GM18502 (cell line): ENCODE results near the gene BPI.
"Not testable (repeated sequence)": the region's sequence is repeated elsewhere in the genome, so short reads cannot be mapped to it uniquely, and the experiment has no call there.

Experiments used
- ATAC-seq: cut with Tn5 transposase; IDR thresholded peaks from one replicate; pipeline ENCODE4 v1.9.1; 2021; ENCODE audit warnings: mild to moderate bottlenecking; ENCODE audit not compliant: unreplicated experiment, poor library complexity

Gene BPI

DNA sequence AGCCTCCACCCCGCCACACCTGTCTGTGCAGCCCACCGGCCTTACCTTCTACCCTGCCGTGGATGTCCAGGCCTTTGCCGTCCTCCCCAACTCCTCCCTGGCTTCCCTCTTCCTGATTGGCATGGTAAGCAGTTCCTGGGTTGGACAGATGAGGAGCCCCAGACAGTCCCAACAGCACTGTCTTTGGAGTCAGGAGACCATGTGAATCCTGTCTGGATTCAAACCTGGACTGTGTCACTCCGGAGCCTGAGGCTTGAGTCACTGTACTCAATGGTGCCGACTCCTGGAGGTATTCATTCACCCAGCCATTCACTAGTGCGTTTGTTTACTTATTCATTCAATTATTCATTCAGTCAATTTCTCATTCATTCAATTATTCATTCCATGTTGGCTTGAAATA, 22.4 kb downstream of the BPI start:
- no peak for ATAC-seq

DNA sequence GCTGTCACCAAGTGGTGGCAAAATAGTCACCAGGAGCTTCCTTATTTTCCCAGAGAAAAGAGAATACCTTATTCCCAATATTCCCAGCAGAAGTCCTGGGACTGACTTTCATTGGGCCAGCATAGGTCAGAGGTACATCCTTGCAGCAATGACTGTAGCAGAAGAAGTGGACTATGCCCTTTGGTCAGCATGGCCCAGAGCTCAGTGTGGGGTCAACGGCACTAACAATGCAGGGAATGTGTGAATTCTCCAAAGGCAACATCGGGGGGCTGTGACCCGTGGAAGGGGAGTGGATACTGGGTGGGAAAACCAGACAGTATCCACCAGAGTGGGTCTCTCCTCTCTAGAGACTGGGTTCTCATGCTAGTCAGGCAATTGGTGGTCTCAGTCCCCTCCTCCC, 26.7 kb downstream of the BPI start:
- ATAC-seq: no peak

DNA sequence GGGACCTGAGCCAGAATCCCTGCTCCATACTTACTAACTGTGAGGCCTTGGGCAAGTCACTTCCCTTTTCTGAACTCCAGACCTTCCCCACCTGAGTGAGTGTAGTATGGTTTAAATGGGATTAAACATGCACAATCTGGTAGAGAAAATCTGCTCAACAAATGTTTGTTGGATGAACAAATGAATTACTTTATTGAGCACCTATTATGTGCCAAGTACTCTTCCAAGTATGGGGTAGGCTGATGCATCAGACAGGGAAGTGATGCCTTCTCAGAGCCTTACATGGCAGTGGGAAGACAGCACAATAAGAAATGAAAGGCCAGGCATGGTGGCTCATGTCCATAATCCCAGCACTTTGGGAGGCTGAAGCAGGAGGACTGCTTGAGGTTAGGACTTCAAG, 27.3 kb downstream of the BPI start:
- no peak for ATAC-seq

DNA sequence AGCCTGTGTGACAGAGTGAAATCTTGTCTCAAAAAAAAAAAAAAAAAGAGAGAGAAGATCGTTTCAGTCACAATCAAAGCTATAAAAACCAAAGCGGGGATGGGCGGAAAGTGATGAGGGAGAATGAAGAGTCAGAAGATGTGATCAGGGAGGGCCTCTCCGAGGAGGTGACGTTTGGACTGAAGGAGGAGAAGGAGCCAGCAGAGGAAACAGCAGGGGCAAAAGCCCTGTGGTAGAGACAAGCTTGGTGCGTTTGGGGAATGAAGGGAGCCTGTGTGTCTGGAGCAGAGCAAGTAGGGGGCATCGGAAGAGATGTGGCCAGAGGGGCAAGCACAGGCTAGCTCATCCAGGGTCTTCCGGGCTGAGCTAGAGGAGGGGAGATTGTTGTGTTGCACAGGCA, 27.9 kb downstream of the BPI start:
- no peak for ATAC-seq

DNA sequence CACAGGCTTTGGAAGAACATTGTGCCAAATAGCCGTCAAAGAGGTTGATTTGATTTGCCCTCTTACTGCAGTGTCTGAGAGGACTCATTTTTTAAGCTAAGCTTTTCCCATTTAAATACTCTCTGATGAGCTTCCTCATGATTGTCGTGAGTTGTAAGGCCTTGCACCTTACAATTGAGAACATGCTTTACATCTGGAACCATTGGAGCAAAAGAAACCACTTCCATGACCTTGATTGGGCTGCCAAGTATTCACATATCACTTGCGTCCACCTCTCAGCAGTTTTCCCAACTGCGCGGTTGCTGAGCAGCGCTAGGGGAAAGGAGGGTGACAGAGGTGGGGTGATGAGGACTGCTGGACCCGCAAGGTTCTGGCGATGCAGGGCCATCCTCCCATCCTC, 30.1 kb downstream of the BPI start:
- no peak for ATAC-seq

DNA sequence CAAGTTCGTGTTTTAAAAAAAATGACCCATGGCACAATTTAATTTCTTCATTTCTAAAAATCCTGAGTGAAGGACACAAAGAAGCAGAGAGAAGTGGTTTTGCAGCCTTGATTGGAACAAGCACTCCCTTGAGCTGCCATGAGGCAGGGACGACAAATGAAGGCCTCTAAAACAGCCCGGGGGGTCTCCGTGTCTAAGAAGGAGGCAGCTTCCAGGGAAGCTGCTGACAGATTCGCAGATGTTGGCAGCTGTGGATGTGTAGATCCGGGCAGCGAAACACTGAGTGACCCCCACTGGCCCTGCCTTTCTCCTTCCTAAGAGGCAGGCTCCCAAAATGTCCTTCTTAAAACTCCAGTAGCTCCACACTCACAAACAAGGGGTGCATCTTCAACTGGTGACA, 32.8 kb downstream of the BPI start:
- no peak for ATAC-seq

DNA sequence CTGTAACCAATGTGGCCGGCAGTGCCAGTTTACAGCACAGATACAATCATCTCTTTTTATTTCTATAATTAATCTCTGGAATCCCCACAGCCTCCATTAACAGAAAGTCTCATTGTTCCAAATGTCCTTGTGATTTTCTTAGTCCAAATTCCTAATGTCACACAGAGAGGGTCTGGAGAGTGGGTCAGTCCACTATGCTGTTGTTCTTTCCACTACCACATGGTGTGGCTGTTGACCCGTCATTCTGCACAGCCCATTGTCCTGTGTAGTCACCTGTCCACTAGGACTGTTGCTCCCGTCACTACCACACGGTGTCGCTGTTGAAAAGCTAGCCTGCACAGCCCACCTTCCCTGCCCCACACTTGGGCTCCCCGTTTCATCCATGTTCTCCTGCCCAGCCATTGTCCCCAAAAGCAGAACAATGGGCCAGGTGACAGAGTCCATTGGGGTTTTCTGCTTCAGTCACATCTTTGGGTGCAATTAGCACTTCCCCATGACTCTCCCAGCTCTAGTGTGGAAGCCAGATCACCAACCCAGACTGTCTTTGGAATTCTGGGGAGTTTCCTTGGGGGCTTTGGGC, 33.7 kb downstream of the BPI start:
- no peak for ATAC-seq

DNA sequence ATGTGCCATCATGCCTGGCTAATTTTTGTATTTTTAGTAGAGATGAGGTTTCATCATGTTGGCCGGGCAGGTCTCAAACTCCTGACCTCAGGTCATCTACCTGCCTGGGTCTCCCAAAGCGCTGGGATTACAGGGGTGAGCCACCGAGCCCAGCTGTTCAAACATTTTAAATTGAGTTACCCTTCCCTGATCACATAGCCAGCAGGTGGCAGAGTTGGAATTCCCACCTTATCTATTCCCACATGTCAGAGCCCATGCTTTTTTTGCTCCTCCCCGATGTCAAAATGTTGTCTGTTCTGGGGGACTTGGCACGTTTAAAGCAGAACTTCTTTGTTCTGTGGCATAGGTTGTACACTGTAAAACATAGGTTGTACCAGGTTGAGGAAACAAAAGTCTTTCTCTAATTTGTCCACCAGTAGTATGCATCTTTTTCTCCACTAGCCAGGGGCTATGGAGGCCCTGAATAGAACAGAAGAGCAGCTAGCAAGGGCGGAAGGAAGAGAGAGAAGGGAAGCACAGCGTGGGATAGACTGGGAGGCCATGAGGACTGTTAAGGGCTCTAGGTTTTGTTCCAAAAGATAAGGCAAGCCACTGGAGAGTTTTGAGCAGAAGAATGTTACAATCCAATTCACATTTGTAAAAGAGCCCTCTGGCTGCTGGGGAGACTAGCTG, 35.0 kb downstream of the BPI start:
- ATAC-seq: no peak

DNA sequence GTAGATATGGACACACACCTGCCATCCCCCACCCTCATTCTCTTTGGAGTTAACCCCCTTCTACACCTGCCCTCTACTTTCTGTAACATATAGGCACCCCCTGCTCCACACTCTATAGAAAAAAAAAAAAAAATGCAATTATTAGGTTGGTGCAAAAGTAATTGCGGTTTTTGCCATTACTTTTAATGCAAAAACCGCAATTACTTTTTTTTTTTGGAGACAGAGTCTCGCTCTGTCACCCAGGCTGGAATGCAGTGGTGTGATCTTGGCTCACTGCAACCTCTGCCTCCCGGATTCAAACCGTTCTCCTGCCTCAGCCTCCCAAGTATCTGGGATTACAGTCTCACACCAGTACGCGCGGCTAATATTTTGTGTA, 35.6 kb downstream of the BPI start:
- not testable (repeated sequence) for ATAC-seq

DNA sequence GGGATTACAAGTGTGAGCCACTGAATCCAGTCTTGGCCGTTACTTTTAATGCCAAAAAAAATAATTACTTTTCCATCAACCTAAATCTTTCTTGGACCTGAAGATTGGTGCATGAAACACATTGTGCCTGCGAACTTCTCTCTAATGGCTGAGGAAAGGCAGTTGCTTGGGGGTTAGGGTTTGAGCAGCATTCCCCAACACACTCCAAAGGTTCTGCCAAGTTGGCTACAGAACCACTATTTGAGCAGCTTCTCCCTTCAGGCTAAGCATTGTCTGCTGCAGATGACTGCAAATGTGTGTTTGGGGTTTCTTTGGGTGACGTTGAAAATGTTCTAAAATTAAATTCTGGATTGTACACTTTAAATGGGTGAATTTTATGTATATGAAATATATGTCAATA, 36.0 kb downstream of the BPI start:
- no peak for ATAC-seq

DNA sequence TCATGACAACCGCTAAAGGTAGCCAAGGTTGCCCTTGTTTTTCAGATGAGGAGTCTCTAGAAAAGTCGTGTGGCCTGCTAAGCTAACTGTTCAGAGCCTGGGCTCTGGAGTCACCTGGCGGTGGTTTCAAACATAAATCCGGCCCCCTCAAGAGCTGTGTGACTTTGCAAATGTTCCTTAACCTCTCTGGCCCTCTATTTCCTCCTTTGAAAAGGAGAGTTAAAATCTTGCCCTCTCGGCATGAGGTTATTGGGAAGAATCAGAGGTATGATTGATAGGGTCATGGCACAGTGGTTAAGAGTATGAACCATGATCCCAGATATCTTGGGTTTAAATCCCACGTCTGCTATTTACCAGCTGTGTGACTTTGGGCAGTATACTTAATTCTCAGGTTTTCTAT, 36.7 kb downstream of the BPI start:
- ATAC-seq: no peak

DNA sequence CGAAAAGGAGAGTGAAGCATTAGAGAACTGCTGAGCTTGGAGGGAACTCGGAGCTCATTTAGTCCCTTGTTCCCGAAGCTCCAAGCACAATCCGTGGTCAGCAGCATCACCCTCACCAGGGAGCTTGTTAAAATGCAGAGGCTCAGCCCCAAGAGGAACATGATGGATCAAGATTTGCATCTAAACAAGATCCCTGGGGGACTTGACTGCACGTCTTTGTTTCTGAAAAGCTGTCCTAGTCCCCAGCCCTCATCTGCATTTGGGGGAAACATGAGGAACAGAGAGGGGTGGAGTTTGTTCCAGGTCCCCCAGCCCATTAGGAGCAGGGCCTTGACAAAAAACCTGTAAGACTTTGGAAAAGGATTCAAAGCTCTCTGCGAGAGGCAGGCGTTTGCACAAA, 38.3 kb downstream of the BPI start:
- no peak for ATAC-seq

DNA sequence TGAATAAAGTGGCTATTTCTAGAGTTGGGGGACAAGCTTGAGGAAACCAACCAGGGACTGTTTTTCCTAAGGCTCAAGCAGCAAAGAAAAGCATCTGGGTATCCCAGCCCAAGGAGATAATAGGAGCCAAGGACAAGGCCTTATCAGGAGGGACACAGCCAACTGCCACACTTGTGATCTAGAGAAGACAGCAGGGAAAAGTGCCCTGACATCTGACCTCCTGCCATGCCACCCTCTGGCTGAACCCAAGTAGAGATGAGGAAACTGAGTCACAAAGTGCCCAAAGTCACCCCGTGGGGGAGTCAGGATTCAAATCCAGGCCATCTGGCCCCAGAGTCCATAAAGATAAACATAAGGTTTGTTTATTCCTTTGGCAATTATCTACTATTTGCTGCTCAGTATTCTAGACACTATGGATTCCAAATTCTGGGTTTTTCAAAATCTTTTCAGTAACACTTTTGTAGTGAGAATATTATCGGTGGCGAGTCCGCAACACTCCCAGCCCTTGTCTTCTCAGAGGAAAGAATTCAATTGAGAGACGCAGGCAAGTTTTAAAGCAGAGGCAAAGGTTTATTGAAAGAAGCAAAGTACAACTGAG, 38.9 kb downstream of the BPI start:
- no peak for ATAC-seq

DNA sequence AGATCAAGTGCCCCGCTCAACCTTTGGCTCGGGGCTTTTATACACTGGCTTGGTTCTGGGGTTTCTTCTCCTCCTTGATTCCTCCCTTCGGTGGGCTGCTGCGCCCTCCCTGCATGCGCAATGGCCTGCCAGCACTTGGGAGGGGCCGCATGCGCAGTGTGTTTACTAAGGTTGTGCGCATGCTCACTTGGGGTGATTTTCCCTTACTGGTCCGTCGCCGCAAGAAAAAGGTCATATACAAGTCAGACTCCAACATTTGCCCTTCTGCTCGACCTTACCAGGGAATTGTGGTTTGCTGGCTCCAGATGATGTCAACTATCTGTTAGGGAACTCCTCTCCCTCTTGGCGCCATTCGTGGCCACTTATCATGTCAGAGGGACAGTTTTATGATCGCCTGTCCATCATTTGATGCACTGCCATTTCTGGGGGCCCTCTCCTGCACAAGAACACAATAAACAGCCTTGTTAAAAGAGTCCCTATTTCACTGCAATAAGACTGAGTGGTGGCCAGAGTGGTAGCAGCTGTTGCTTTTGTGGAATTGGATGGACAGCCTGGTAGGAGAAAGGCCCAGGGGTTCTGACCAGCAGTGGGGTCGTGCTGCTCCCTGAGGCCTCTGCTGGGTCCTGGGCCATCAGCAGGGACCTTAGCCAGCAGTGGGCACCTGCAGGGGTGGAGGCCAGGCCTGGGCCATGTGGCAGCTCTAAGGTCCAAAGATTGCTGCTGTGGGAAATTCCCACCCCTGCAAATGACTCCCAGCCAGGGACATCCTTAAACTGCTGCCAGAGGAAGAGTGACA, 39.6 kb downstream of the BPI start:
- ATAC-seq: no peak

DNA sequence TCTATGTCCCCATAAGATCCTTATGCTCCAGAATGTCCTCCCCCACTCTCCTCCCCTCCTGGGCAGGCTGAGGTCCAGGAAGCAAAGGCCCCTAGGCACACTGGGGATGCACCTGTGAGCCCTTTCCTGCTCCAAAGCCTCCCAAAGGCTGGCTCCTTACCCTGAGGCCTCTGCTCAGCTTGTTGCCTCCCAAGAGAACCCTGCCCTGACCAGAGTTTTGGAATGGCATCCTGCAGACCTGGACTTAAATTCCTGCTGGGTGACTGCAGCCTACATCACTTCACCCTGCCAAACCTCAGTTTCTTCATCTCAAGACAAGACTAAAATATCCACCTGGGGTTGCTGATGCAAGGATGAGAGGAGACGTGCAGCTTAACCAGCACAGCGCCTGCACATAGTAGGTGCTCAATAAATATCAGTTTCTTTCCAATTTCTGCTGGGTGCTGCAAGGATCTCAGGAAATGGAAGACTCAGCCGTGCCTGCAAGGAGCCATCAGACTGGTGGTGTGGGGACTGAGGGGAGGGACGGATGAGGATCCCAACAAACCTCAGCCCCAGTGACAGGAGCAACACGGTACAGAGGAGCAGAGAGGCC, 40.2 kb downstream of the BPI start:
- no peak for ATAC-seq

DNA sequence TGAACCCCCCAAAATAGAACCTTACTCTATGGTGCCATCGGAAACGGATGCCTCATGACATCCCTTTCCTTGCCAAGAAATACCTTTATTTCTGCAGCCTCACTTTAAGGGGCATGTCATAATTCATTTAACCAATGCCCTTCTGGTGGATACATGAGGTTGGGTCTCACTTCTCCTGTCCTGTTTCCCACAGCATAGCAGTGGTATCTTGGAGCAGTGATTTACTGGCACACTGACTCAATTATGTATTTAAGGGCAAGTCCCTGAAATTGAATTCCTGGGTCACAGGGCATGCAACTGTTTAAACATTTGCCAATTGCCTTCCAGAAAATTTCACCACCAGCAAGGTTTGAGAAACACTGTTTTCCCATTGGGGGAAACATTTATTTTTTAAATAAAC, 41.7 kb downstream of the BPI start:
- no peak for ATAC-seq

DNA sequence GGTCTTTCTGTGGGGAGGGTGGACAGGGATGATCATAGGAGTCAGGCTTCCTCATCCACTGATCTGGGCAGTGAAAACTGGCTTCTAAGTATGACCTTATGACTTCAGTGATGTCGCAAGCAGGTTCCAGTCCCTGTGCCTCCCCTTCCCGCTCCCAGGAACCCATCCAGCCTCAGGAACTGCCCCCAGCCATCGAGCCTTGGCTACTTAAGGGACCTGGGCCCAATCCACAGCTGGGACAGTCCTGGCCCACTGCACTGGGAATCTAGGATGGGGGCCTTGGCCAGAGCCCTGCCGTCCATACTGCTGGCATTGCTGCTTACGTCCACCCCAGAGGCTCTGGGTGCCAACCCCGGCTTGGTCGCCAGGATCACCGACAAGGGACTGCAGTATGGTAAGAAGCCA, 42.3 kb downstream of the BPI start, which contains the start of gene LBP:
TSS of gene LBP (plus strand) at position 236 of the 405 bp plus-strand sequence. CDS start at position 271, 35 bp downstream.
- no peak for ATAC-seq

DNA sequence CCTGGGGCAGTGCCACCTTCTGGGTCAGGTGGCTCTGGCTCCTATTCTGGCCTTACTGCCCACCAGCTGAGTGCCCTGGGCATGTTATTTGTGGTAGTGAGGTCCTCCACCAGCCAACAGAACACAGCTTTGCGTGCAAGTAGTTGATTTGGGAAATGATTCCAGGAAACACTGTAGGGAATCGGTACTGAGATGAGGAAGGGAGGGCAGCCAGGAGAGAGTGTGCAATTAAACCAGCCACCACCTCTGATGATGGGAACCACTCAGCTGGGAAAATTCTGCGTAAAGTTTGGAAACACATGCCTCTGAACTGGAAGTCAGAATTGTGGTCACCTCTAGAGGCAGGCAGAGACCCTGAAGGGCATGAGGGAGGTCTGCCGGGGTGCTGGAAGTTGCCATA, 42.8 kb downstream of the BPI start:
- ATAC-seq: no peak

DNA sequence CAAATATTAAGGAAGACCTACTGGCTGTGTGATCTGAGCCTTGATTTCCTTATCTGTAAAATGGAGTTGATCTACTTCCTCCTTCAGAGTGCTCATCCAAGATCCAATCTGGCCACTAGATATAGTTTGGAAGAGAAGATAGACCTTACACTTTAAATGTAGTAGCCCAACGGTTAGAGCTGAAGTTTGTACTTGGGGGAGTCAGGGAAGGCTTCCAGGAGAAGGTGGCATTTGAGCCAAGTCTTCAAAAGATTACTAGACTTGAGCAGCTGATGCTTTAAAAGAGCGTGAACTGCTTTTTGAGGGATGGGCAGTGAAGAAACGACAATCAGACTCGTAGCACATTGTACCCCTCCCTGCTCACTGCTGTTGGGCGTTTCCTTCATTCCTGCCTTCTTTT, 45.9 kb downstream of the BPI start:
- ATAC-seq: no peak

DNA sequence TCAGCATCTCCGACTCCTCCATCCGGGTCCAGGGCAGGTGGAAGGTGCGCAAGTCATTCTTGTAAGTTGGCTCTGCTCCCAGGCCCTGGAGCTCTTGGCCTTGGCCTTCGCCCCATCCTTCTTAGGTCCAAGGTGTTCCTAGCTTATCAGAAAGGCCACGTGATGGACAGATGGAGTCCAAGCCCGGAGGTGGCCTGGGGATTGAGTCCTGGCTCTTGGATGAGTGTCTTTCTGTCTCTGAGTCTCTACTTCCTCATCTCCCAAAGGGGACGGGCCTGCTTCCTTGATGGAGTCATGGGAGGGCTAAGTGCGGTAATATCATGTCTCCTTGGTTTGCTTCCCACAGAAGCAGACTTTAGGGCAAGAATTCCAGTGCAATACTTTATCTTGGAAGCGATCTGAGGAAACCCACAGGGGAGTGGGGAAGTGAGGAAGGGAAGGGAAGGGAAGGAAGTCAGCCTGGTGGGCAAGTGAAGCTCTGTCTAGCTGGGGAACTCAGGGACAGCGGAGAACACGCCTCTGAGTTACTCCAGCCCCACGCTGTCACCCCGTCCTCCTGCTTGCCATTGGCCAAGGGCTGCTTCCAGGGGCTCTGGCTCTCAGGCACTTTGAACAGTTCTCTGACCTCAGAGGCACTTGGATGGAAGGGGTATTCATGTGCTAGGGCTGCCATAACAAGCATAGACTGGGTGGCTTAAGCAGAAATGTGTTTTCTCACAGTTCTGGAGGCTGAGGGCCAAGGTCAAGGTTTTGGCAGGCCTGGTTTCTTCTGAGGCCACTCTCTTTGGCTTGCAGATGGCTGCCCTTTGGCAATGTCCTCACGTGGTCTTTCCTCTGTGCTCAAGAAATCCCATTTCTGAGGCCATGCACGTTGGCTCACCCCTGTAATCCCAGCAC, 47.2 kb downstream of the BPI start:
- ATAC-seq: no peak
